ENCODE measurements around the gene GHR.

The GHR gene

DNA sequence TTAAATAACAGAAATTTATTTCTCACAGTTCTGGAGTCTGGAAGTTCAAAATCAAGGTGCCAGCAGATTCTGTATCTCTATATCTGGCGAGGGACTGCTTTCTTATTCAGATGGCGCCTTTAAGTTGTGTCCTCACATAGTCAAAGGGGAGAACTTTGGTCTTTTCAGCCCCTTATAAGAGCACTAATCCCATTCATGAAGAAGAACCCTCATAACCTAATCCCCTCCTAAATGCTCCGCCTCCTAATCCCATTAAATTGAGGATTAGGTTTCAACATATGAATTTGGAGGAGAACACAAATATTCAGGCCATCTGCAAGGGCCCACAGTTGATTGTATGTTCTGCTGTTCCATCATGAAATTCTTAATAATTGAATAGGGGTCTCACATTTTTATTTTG, 322.6 kb downstream of the GHR start:
- DNase-seq: no peak

DNA sequence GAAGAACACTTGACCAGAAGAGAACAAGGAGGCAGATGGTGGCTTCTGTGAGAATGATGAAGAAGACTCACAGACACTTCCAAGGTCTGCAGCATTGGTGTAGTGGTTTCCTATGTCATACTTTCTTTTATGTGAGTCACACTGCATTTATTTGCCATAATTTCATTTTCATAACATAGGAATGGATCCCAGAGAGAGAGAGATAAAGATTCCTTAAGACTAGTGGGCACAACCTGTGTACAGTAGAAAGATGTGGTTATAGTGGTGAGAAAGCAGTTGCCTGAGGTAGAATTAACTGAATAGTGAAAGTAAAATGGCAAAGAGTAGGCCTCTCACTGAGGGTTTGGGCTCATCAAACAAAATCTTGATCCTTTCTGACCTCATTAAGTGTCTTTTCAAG, 325.8 kb downstream of the GHR start:
- DNase-seq: no peak

DNA sequence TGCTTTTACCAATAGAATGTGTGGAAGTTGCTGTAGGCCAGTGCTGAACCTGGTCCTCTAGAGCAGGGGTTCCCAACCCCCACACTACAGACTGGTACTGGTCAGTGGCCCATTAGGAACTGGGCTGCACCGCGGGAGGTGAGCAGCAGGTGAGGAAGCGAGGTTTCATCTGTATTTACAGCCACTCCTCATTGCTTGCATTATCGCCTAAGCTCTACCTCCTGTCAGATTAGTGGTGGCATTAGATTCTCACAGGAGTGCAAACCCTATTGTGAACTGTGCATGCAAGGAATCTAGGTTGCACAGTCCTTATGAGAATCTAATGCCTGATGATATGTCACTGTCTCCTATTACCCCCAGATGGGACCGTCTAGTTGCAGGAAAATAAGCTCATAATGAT, 327.3 kb downstream of the GHR start:
- DNase-seq: no peak

DNA sequence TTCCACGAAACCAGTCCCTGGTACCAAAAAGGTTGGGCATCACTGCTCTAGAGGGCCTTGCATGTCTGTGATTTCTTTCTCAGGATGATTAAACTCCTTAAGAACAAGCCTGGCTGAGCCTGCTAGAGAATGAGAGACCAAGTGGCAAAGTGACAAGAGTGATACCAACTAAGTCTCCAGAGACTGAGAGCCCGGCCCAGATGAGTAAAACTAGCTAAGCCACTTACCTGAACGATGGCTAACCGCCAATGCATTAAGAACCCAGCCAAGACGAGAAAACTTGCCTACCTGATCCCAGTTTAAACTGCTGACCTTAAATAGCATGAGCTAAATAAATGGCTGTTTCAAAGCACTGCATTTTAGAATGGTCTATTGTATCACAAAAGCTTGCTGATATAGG, 327.8 kb downstream of the GHR start:
- DNase-seq: no peak

DNA sequence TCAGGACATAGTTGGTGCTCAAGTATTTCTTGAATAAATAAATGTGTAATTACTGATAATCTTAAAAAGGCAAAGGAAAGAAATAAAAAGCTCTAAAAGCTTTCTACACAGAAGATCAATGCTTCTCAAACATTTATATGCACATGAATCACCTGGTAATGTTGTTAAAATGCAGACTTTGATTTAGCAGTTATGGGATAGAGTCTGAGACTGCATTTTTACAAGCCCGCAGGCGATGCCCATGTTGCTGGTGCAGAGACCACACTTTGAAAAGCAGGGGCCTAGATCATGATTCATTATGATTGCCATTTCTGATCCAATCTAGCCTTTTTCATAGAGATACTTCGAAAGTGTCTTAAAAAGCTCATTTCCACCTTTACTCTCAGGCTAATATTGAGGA, 329.9 kb downstream of the GHR start:
- no peak for DNase-seq

DNA sequence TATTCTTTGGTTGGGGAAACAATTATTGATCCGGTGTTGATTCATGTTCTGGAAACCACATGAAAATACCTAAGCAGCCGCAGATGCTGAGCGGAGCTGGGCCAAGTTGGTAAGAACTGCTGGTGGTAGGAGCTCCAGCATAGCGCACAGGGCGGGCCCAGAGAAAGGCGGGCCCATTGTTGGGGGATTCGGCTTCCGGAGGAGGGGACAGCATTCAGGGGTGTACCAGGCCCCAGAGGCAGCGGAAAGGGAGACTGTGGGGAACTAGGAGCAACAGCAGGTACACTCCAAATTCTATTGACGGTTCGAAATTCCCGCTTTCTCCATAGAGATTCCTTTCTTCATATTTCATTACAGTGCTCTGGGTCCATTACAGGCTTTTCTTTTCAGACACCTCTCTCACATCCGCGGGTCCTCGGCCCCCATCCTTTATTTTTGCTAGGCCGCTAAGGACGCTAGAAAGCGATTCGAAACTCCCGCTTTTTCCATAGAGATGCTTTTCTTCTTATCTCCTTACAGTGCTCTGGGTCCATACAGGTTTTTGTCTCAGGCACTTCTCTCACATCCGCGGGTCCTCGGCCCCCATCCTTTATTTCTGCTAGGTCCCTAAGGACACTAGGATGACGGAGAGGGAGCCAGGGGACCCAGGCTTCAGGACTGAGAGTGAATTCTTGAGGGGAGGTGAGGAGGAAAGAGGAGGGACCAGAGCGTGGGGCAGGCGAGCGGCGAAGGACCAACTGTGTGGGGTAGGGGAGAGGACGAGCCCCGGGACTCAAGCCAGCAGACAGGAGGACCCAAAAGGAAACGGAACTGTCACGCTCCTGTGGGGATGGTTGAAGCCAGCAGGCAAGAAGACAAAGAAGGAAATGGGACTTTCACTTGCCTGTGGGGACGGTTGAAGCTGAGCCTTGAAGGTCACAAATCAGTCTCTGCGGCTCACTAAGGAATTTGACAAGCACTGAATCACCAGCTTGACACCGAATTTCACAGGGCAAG, 333.7 kb downstream of the GHR start, which contains the start of gene CCDC152:
Gene CCDC152 (plus strand): TSS at position 213 of the 996 bp plus-strand sequence. CDS start 2,304 bp downstream, outside the sequence.
- DNase-seq: no peak

DNA sequence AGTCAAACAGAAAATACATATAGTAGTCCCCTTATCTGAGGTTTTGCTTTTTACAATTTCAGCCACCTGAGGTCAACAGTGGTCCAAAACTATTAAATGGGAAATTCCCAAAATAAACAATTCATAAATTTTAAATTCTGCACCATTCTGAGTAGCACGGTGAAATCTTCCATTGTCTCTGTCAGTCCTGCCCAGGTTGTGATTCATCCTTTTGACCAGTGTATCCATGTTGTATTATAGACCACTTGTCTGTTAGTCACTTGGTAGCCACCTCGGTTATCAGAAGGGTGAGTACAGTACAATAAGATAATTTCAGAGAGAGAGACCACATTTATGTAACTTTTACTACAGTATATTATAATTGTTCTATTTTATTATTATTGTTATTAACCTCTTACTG, 336.2 kb downstream of the GHR start:
- DNase-seq: no peak

DNA sequence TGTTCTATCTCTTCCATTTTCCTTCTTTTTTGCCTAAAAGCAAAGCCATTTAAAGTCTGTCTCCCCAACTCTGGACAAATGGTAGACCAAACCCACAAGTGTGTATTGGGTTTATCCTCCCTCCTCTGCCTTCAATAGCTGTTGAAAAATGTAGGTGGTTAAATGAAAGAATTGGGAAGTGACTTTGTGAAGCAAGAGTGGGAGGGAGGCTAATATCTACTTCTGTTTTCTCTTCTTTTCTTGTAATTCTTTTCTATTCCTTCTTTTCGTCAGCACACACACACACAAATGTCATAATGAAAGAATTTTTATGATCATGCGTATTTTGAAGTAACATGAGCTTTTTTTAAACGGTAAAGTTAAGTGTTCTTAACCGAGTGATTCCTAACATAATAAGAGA, 337.2 kb downstream of the GHR start:
- DNase-seq: no peak

DNA sequence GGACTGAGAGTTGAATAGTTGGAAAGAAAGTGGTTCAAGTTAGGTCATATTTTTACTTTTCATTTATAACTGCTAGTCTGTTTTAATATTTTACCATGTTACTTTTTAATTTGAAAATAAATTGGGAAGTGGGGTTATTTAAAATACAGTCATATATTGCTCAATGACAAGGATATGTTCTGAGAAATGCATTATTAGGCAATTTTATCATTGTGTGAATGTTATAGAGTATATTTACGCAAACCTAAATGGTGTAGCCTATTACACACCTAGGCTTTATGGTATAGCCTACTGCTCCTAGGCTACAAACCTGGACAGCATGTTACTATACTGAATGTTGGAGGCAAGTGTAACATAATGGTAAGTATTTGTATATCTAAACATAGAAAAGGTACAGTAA, 338.6 kb downstream of the GHR start:
- no peak for DNase-seq

DNA sequence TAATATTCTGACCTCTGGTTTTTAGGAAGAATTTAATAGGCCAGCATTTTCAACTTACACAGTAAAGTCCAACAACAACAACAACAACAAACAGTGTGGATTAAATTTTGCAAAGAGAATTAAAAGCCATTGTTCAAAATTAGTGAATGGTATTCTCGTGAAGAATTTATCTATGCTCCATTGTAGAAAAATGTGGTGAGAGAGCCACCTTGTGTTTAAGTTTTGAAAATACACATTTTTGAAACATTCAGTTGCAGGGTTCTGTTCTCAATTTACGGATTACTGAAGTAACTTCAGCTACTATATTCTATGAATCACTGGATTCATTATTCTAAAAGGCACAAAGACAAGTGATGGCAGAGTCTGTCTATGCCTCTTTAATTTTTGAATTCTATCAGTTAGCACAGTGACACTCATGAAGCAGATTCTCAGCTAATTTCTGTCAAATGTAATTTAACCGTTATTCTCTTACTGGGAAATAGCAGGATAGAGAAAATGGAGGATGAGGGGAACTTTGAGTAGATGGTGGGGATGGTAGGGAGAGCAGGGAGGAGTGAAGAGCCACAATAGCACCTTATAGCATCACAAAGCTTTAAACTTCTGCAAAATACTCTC, 344.4 kb downstream of the GHR start:
- peak in 1 of 2 experiments; percentile 46 for DNase-seq

DNA sequence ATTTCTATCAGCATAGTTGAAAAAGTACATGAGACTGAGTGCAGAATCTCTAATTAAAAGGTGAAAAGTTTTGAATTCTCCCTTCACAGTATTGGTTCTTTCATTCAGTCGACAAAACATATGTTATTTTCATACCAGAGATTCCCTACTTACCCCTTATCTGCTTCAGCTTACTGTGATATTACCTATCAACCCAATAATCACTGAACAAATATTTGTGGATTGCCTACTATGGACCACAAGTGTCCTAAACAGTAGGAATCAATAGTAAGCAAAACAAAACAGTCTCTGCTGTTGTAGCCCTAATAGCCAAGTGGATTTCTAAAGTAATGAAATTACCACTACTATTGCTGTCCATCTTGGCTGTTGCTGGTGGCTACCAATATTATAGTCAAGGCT, 344.9 kb downstream of the GHR start:
- DNase-seq: no peak

DNA sequence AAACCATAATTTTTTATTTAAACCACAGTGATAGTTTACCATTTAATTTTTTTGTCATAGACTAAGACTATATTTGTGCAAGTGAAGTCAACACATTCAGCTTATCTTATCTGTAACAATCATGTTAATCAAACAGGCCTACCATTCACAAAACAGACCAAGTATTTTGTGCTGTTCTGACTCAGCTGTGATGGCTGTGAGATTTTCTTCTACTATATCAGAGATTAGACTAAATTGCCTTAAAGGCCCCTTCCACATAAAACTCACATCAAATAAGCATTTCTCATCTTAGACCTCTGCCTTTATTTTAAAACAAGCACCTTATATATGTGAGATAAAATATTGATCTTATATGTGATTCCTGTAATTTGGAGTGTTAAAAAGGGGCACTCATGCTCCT, 346.8 kb downstream of the GHR start:
- DNase-seq: no peak

Data from SW 1271 (cell line).